K562 (cell line): ENCODE measurements around the gene STEEP1. TPM values are rescaled to one million over a fixed set of nuclear protein-coding genes. Genes with fewer than 3 reads are reported as not detected.

Experiments used
- CC2D1A ChIP-seq: fragments of 450-650 bp; IDR thresholded peaks from 2 replicates; pipeline ENCODE4 v1.6.1; 2017; ENCODE audit warnings: mild to moderate bottlenecking
- DPF2 ChIP-seq: fragments of 450-650 bp; IDR thresholded peaks from 2 replicates; pipeline ENCODE4 v1.6.1; 2016
- HDAC2 ChIP-seq: fragments of 450-650 bp; IDR thresholded peaks from 2 replicates; pipeline ENCODE4 v1.6.1; 2016; ENCODE audit warnings: mild to moderate bottlenecking
- HDAC3 ChIP-seq: fragments of 450-650 bp; IDR thresholded peaks from 2 replicates; pipeline ENCODE4 v1.6.1; 2018; ENCODE audit warnings: borderline replicate concordance, mild to moderate bottlenecking, moderate library complexity; ENCODE audit not compliant: partially characterized antibody
- L3MBTL2 ChIP-seq: fragments of 450-650 bp; IDR thresholded peaks from 2 replicates; pipeline ENCODE4 v1.6.1; 2016; ENCODE audit warnings: mild to moderate bottlenecking, moderate library complexity
- MTA2 ChIP-seq: fragments of 450-650 bp; IDR thresholded peaks from 2 replicates; pipeline ENCODE4 v1.6.1; 2016; ENCODE audit warnings: low read depth
- MYC ChIP-seq, 2 experiments: fragments of 250-450 bp in 1 of 2; sonication (Bioruptor Pico) in 1 of 2; IDR thresholded peaks; 2 replicates each; pipeline versions ENCODE4 v1.5.1 to v1.6.1; 2012 to 2021; ENCODE audit warnings: low read depth in 2 of 2, borderline replicate concordance in 1 of 2, improper control_type of control experiment in 1 of 2, low read length in 1 of 2, mild to moderate bottlenecking in 1 of 2, moderate library complexity in 1 of 2
- SAP30 ChIP-seq: fragments of 200-600 bp; sonication (generic); IDR thresholded peaks from 2 replicates; pipeline ENCODE4 v1.6.1; 2012; ENCODE audit warnings: borderline replicate concordance, low read depth, mild to moderate bottlenecking, moderate library complexity, low read length, control low read depth, inconsistent platforms; ENCODE audit not compliant: insufficient read depth, poor library complexity, severe bottlenecking
- SRSF7 ChIP-seq: fragments of 200-400 bp; formaldehyde crosslinking; optimal IDR thresholded peaks from 2 replicates; pipeline ENCODE3; 2017; ENCODE audit warnings: mild to moderate bottlenecking, low read depth, low read length
- polyA plus RNA-seq, 8 experiments: library from polyadenylated mRNA; depleted of rRNA in 4 of 8; stranded (reverse) in 5 of 8; unstranded in 3 of 8; fragments of >200 nt; fragmentation: Nextera tagmentation in 2 of 8; fragmentation: Illumina TruSeq in 1 of 8; extraction: Ambion mirVana in 2 of 8; extraction: Trizol in 1 of 8; gene quantifications; 2 replicates each; pipeline versions ENCODE4 v1.2.1 to v1.2.3, GENCODE V29; 2011 to 2014; ENCODE audit warnings: inconsistent platforms in 1 of 8, missing spikeins in 1 of 8
- total RNA-seq, 7 experiments: library from RNA; depleted of rRNA in 6 of 7; stranded (reverse); fragments of >200 nt in 6 of 7; fragmentation: Illumina TruSeq in 2 of 7; extraction: Trizol in 2 of 7; gene quantifications; 2 replicates each; pipeline versions ENCODE4 v1.2.1 to v1.2.3, GENCODE V29; 2011 to 2021; ENCODE audit warnings: low replicate concordance in 1 of 7
- TF ChIP-seq, protein P1 (sequence below): fragments of 450-650 bp; IDR thresholded peaks from 2 replicates; pipeline ENCODE4 v1.6.1; 2016; ENCODE audit warnings: mild to moderate bottlenecking, moderate library complexity
- TF ChIP-seq, protein P2 (sequence below): IDR thresholded peaks from 2 replicates; pipeline ENCODE4 v1.6.1; 2011; ENCODE audit not compliant: insufficient read length; ENCODE audit errors: extremely low read depth
- TF ChIP-seq, protein P3 (sequence below): fragments of 450-650 bp; IDR thresholded peaks from 2 replicates; pipeline ENCODE4 v1.7.1; 2018; ENCODE audit warnings: mild to moderate bottlenecking, low read depth; ENCODE audit not compliant: partially characterized antibody

The STEEP1 gene
- total and polyA plus RNA-seq, 9 of the 15 experiments (the other 6 are each of a cell fraction or from before 2014, with no cell fraction given) = 15.0 to 73.7 (median 40.3) TPM

- TF ChIP-seq, protein P1, sequence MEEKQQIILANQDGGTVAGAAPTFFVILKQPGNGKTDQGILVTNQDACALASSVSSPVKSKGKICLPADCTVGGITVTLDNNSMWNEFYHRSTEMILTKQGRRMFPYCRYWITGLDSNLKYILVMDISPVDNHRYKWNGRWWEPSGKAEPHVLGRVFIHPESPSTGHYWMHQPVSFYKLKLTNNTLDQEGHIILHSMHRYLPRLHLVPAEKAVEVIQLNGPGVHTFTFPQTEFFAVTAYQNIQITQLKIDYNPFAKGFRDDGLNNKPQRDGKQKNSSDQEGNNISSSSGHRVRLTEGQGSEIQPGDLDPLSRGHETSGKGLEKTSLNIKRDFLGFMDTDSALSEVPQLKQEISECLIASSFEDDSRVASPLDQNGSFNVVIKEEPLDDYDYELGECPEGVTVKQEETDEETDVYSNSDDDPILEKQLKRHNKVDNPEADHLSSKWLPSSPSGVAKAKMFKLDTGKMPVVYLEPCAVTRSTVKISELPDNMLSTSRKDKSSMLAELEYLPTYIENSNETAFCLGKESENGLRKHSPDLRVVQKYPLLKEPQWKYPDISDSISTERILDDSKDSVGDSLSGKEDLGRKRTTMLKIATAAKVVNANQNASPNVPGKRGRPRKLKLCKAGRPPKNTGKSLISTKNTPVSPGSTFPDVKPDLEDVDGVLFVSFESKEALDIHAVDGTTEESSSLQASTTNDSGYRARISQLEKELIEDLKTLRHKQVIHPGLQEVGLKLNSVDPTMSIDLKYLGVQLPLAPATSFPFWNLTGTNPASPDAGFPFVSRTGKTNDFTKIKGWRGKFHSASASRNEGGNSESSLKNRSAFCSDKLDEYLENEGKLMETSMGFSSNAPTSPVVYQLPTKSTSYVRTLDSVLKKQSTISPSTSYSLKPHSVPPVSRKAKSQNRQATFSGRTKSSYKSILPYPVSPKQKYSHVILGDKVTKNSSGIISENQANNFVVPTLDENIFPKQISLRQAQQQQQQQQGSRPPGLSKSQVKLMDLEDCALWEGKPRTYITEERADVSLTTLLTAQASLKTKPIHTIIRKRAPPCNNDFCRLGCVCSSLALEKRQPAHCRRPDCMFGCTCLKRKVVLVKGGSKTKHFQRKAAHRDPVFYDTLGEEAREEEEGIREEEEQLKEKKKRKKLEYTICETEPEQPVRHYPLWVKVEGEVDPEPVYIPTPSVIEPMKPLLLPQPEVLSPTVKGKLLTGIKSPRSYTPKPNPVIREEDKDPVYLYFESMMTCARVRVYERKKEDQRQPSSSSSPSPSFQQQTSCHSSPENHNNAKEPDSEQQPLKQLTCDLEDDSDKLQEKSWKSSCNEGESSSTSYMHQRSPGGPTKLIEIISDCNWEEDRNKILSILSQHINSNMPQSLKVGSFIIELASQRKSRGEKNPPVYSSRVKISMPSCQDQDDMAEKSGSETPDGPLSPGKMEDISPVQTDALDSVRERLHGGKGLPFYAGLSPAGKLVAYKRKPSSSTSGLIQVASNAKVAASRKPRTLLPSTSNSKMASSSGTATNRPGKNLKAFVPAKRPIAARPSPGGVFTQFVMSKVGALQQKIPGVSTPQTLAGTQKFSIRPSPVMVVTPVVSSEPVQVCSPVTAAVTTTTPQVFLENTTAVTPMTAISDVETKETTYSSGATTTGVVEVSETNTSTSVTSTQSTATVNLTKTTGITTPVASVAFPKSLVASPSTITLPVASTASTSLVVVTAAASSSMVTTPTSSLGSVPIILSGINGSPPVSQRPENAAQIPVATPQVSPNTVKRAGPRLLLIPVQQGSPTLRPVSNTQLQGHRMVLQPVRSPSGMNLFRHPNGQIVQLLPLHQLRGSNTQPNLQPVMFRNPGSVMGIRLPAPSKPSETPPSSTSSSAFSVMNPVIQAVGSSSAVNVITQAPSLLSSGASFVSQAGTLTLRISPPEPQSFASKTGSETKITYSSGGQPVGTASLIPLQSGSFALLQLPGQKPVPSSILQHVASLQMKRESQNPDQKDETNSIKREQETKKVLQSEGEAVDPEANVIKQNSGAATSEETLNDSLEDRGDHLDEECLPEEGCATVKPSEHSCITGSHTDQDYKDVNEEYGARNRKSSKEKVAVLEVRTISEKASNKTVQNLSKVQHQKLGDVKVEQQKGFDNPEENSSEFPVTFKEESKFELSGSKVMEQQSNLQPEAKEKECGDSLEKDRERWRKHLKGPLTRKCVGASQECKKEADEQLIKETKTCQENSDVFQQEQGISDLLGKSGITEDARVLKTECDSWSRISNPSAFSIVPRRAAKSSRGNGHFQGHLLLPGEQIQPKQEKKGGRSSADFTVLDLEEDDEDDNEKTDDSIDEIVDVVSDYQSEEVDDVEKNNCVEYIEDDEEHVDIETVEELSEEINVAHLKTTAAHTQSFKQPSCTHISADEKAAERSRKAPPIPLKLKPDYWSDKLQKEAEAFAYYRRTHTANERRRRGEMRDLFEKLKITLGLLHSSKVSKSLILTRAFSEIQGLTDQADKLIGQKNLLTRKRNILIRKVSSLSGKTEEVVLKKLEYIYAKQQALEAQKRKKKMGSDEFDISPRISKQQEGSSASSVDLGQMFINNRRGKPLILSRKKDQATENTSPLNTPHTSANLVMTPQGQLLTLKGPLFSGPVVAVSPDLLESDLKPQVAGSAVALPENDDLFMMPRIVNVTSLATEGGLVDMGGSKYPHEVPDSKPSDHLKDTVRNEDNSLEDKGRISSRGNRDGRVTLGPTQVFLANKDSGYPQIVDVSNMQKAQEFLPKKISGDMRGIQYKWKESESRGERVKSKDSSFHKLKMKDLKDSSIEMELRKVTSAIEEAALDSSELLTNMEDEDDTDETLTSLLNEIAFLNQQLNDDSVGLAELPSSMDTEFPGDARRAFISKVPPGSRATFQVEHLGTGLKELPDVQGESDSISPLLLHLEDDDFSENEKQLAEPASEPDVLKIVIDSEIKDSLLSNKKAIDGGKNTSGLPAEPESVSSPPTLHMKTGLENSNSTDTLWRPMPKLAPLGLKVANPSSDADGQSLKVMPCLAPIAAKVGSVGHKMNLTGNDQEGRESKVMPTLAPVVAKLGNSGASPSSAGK = peak; percentile 57; the same call in 1 of the 2 replicates
- TF ChIP-seq SAP30 (peak; percentile 8), L3MBTL2 (peak; percentile 6; the same call in 1 of the 2 replicates), HDAC3 (peak; percentile 46), DPF2 (peak; percentile 29; the same call in 1 of the 2 replicates), CC2D1A (0 out of 2 replicates have a peak, but pooled peaks have one; percentile 30), MYC (IDR thresholded peaks at IDR 0.05; ENCODE audit: low read depth, low read length) (no peak), MYC (CRISPR knock-in tag; IDR thresholded peaks at IDR 0.05; ENCODE audit: borderline replicate concordance, low read depth) (0 out of 2 replicates have a peak, but pooled peaks have one; percentile 40), SRSF7 (no peak), HDAC2 (peak; percentile 41; the same call in 1 of the 2 replicates), MTA2 (no peak)
- TF ChIP-seq, protein P2, sequence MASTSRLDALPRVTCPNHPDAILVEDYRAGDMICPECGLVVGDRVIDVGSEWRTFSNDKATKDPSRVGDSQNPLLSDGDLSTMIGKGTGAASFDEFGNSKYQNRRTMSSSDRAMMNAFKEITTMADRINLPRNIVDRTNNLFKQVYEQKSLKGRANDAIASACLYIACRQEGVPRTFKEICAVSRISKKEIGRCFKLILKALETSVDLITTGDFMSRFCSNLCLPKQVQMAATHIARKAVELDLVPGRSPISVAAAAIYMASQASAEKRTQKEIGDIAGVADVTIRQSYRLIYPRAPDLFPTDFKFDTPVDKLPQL = no peak
- TF ChIP-seq, protein P3, sequence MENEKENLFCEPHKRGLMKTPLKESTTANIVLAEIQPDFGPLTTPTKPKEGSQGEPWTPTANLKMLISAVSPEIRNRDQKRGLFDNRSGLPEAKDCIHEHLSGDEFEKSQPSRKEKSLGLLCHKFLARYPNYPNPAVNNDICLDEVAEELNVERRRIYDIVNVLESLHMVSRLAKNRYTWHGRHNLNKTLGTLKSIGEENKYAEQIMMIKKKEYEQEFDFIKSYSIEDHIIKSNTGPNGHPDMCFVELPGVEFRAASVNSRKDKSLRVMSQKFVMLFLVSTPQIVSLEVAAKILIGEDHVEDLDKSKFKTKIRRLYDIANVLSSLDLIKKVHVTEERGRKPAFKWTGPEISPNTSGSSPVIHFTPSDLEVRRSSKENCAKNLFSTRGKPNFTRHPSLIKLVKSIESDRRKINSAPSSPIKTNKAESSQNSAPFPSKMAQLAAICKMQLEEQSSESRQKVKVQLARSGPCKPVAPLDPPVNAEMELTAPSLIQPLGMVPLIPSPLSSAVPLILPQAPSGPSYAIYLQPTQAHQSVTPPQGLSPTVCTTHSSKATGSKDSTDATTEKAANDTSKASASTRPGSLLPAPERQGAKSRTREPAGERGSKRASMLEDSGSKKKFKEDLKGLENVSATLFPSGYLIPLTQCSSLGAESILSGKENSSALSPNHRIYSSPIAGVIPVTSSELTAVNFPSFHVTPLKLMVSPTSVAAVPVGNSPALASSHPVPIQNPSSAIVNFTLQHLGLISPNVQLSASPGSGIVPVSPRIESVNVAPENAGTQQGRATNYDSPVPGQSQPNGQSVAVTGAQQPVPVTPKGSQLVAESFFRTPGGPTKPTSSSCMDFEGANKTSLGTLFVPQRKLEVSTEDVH = peak; percentile 17
Observed at GRCh38 chrX:119573840-119574393, 8.7 kb upstream of the STEEP1 start (continued).
